ENCODE data around the gene DMRT3. TPM values are rescaled to one million over a fixed set of nuclear protein-coding genes. Genes with fewer than 3 reads are reported as not detected.

The DMRT3 gene
- total RNA-seq, 1 donor from 2014 or later: not detected

Other genes starting within 250 kb of the DMRT3 start
- not detected in 2 replicates for gene DMRT1, start 135.0 kb upstream of the DMRT3 start, total RNA-seq
- not detected in 2 replicates for gene DMRT2, start 73.7 kb downstream of the DMRT3 start, total RNA-seq

All from myocyte (in vitro differentiated cells).